AG04449 (cell line): Measurements from ENCODE around the gene TANGO2.

ENCODE experiments used
- CTCF ChIA-PET: fragments of 350-600 bp; formaldehyde crosslinking; extraction: SDS; loops from one replicate; lab custom pipeline; 2021; ENCODE audit warnings: antibody characterized with exemption; lab: Yijun Ruan, JAX
- POLR2A ChIA-PET: fragments of 400-600, 350-600 bp; formaldehyde crosslinking; extraction: SDS; loops from one replicate; lab custom pipeline; 2020; ENCODE audit warnings: antibody characterized with exemption, inconsistent platforms; lab: Yijun Ruan, JAX
- DNase-seq: peaks from one replicate; pipeline ENCODE4 v3.0.0-alpha.2; 2010; ENCODE audit warnings: low read depth, low spot score
- H3K4me3 ChIP-seq: 2 replicates; pipeline ENCODE4 v1.5.1; 2011; ENCODE audit warnings: low read depth, mild to moderate bottlenecking, control low read depth, low read length
- TF ChIP-seq, protein P1 (sequence below): IDR thresholded peaks from one replicate; pipeline ENCODE4 v1.5.1; 2011; ENCODE audit warnings: mild to moderate bottlenecking, moderate library complexity, low read length, control low read depth, inconsistent platforms; ENCODE audit not compliant: insufficient read depth; ENCODE audit errors: missing control alignments

The TANGO2 gene

DNA sequence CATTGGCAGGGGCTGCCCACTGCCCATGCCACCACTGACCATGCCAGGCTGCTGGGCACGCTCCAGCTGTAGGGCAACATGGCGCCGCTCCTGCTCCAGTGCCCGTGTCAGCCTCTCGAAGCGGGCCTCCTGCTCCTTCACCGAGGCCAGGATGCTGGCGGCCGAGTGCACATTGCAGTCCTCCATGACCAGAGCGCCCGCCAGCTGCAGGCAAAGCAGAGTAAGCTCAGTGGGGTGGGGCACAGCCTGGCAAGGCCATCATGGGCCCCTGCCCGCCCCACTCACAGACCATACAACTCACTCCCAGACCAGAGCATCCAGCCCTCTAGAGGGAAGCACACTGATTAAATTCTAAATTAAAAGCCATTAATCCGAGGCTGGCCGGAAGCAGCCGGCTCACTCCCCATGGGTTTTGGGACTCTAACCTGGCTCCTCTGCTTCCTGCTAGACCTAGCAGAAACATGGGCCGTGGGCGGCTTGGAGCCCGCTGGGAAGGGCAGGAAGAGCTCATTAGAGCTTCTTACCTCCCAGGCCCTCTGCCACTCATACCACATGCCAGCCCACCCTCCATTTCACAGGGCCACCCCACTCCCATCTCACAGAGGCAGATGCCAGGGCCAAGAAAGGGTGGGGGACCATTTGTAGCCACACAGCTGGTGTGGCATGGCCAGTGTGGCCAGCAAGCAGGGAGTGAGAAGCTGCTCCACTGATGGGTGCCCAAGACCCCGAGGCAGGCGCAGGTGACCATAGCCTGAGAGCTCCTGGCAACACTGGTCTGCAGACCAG lies 30.1 kb upstream of the TANGO2 start:
- POLR2A ChIA-PET: no interaction called here
- no peak for DNase-seq
- CTCF ChIA-PET: interaction anchor here (0.8 to 7.5 kb wide), 6 partner anchors 11 to 28 kb away, joined by 3 to 45 read pairs (median 4); no protein-coding TSS in a partner anchor
- H3K4me3 ChIP-seq: no peak overlapping the region
- TF ChIP-seq, protein P1, sequence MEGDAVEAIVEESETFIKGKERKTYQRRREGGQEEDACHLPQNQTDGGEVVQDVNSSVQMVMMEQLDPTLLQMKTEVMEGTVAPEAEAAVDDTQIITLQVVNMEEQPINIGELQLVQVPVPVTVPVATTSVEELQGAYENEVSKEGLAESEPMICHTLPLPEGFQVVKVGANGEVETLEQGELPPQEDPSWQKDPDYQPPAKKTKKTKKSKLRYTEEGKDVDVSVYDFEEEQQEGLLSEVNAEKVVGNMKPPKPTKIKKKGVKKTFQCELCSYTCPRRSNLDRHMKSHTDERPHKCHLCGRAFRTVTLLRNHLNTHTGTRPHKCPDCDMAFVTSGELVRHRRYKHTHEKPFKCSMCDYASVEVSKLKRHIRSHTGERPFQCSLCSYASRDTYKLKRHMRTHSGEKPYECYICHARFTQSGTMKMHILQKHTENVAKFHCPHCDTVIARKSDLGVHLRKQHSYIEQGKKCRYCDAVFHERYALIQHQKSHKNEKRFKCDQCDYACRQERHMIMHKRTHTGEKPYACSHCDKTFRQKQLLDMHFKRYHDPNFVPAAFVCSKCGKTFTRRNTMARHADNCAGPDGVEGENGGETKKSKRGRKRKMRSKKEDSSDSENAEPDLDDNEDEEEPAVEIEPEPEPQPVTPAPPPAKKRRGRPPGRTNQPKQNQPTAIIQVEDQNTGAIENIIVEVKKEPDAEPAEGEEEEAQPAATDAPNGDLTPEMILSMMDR: no peak

- CTCF ChIA-PET: interaction anchor here (0.8 to 1.6 kb wide), 3 partner anchors 11 to 28 kb away, joined by 3 to 5 read pairs (median 4); no protein-coding TSS in a partner anchor
- POLR2A ChIA-PET: no interaction called here
- no peak overlapping the region for H3K4me3 ChIP-seq
- TF ChIP-seq, protein P1: no peak
- DNase-seq: no peak
Measured at GRCh38 chr22:19991395-19991644, 29.6 kb upstream of the TANGO2 start.

- ChIA-PET POLR2A (no interaction called here), CTCF (interaction anchor here (1.2 to 1.6 kb wide), 2 partner anchors 10 to 21 kb away, joined by 4 to 5 read pairs; no protein-coding TSS in a partner anchor)
- DNase-seq: no peak
- TF ChIP-seq, protein P1: no peak
- no peak overlapping the region for H3K4me3 ChIP-seq
Measured at GRCh38 chr22:19991645-19992451, 29.1 kb upstream of the TANGO2 start.

- ChIA-PET CTCF (interaction anchor here (1.6 kb wide), 1 partner anchor 10 kb away, joined by 4 read pairs; no protein-coding TSS in a partner anchor), POLR2A (no interaction called here)
- no peak overlapping the region for H3K4me3 ChIP-seq
- no peak for DNase-seq
- TF ChIP-seq, protein P1: no peak
Measured at GRCh38 chr22:19992481-19992911, 28.4 kb upstream of the TANGO2 start.

DNA sequence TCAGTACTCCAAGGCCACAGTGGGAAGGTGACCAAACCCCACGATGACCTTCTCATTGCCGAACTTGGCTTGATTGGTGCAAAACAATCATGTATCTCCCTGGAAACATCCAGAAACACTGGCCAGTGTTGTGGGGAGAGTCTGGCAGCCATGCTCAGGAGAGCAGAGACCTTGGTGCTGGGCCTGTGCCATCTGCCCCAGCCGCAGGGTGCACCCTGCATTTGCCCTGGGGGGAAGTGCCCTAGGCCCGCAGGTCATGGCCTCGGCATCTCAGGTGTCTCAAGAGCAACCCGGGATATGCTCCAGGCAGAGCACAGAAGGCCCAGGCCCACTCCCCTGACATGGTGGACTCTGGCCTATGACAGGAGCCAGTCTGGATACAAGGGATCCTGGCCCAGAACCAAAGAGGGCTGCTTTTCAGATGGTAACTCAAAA lies 28.0 kb upstream of the TANGO2 start:
- DNase-seq: no peak
- TF ChIP-seq, protein P1: no peak
- POLR2A ChIA-PET: no interaction called here
- CTCF ChIA-PET: no interaction called here
- H3K4me3 ChIP-seq: no peak overlapping the region

GRCh38 chr22:19993926-19994325 lies 27.0 kb upstream of the TANGO2 start:
- ChIA-PET POLR2A (no interaction called here), CTCF (no interaction called here)
- DNase-seq: no peak
- TF ChIP-seq, protein P1: no peak
- no peak overlapping the region for H3K4me3 ChIP-seq
